Nasal cavity respiratory epithelium epithelial cell of viscerocranial mucosa (primary cell): Measurements from ENCODE around the gene LITAFD. TPM values are rescaled to one million over a fixed set of nuclear protein-coding genes. Genes with fewer than 3 reads are reported as not detected.

Experiments used
- total RNA-seq: library from RNA; depleted of rRNA; stranded (reverse); fragments of >200 nt; gene quantifications from 2 replicates; pipeline ENCODE4 v1.2.3, GENCODE V29; 2014

LITAFD gene
- not detected in 2 replicates for total RNA-seq

DNA sequence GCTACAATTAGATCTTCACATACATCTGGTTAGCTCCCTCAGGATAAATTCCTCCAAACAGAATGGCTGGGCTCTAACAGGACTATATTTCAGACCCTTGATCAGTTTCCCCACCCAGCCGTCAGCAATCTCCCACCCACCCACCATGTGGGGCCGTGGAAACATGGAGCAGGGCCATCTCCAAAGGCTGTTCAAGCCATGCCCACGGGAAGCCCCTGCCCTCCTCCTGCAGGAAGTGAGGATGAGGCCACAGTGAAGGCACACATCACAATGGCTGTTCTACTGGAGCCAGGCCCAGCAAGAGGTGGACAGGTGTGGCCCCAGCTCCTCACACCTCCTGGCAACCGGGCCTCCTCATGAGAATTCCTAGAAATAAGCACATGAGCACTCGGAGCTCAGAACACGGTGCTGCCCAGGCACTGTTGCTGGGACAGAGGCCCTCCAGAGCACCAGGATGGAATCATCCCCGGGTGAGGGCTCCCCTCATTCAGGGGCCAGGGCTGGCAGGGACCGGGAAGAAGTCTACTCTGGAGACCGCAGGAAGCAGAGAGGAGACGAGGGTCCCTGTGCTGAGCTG lies at the start of gene LITAFD:
LITAFD (plus strand) TSS at position 311 of the 577 bp plus-strand sequence. CDS start 2,005 bp downstream, outside the sequence.

DNA sequence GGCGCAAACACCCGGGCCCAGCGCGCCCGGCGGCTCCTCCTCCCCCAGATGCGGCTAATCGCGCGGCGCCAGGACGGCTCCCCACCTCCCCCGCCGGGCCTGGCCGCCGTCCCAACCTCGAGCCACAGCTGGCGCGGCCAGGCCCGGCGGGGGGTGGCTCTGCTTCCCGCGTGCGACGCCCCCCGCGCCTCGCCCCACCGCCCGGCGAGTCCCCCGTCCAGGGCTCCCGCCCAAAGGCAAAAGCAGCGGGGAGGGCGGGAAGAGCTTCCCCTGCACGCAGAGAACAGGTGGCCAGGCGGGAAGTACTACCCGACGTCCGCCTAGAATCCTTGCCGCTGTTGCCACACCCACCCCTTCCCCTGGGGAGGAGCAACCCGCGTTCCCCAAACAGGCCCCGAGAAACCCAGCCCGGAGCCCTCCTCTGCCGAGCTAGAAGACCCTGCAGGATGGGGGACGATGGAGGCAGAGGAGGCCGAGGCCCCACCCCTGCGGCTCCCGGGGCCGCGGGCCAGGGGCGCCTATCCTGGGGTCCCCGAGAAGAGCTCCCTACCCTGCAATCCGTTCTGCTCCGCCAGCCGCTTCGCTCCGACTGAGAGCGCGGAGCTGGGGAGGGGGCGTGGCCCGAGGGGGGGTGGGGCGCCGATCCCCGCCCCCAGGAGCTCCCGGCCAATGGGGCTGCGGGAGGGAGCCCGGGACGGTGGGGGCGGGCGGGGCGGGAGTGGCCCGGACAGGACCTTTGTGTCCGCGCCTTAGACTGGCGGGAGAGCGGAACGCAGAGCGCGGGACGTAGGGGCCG lies 13.5 kb upstream of the LITAFD start, which contains the start of gene CARHSP1:
CARHSP1 (minus strand) TSS at position 591 of the 796 bp plus-strand sequence. CDS start 9,678 bp downstream, outside the sequence.

Other genes with a start within 250 kb of the LITAFD start
- gene ABAT, start 207.7 kb upstream of the LITAFD start, total RNA-seq = 1.4 and 3.8 TPM in 2 replicates
- gene TMEM186, start 84.7 kb upstream of the LITAFD start, total RNA-seq = 9.4 and 13.0 TPM in 2 replicates
- gene PMM2, start 84.5 kb upstream of the LITAFD start, total RNA-seq = 24.3 and 36.9 TPM in 2 replicates
- 80.7 and 112 TPM in 2 replicates for gene CARHSP1, start 13.3 kb upstream of the LITAFD start, total RNA-seq
- 81.3 and 98.4 TPM in 2 replicates for gene USP7, start 81.6 kb downstream of the LITAFD start, total RNA-seq
- gene HAPSTR1, start 209.3 kb downstream of the LITAFD start, total RNA-seq = 84.4 and 95.3 TPM in 2 replicates